Stimulated activated CD4-positive, alpha-beta T cell treated with anti-CD3 and anti-CD28 coated beads, Interleukin-12 subunit alpha, Interleukin-12 subunit beta, amount 100 ng/mL, for 4 hours (primary cell): ENCODE results near the gene ZNF182.
"Not testable (repeated sequence)": the region's sequence is repeated elsewhere in the genome, so short reads cannot be mapped to it uniquely, and the experiment has no call there.

Source experiments
- DNase-seq: peaks from one replicate; pipeline ENCODE4 v3.0.0-alpha.2; 2020

Gene ZNF182

GRCh38 chrX:48003758-48004457 is at the start of gene ZNF182:
ZNF182 (minus strand) TSS chrX:48003989; CDS start chrX:48002609, 1,380 bp downstream.
- DNase-seq = peak; percentile 87

- DNase-seq = no peak
These were observed 43.1 kb upstream of the ZNF182 start for GRCh38 chrX:48046846-48047245.

GRCh38 chrX:48045410-48046311 is 41.9 kb upstream of the ZNF182 start:
- DNase-seq = no peak

GRCh38 chrX:48043056-48043455 is 39.3 kb upstream of the ZNF182 start:
- no peak for DNase-seq

- no peak for DNase-seq
These were observed 32.1 kb upstream of the ZNF182 start for GRCh38 chrX:48035891-48036290.

GRCh38 chrX:48030641-48031173 is 26.9 kb upstream of the ZNF182 start:
- DNase-seq = not testable (repeated sequence)

GRCh38 chrX:48030237-48030636 is 26.4 kb upstream of the ZNF182 start:
- no peak for DNase-seq

GRCh38 chrX:48028091-48028490 is 24.3 kb upstream of the ZNF182 start:
- no peak for DNase-seq

- not testable (repeated sequence) for DNase-seq
These were observed 23.8 kb upstream of the ZNF182 start for GRCh38 chrX:48027545-48027944.

- peak; percentile 16 for DNase-seq
These were observed 21.8 kb upstream of the ZNF182 start for GRCh38 chrX:48025561-48025960.

GRCh38 chrX:48022738-48023137 is 18.9 kb upstream of the ZNF182 start:
- DNase-seq = no peak

GRCh38 chrX:48022100-48022499 is 18.3 kb upstream of the ZNF182 start:
- DNase-seq = no peak

GRCh38 chrX:48021026-48021900 is 17.5 kb upstream of the ZNF182 start:
- DNase-seq = peak; percentile 71

- DNase-seq = peak; percentile 8
These were observed 16.7 kb upstream of the ZNF182 start for GRCh38 chrX:48020472-48020871.

GRCh38 chrX:48019892-48020291 is 16.1 kb upstream of the ZNF182 start:
- DNase-seq = not testable (repeated sequence)

- DNase-seq = not testable (repeated sequence)
These were observed 13.0 kb upstream of the ZNF182 start for GRCh38 chrX:48016583-48017310.

- not testable (repeated sequence) for DNase-seq
These were observed 5.7 kb upstream of the ZNF182 start for GRCh38 chrX:48009445-48009960.

- DNase-seq = not testable (repeated sequence)
These were observed 2.9 kb upstream of the ZNF182 start, which contains the start of gene SPACA5 for GRCh38 chrX:48006688-48007087. SPACA5 (plus strand) TSS chrX:48006988; CDS start chrX:48007803, 815 bp downstream.

- DNase-seq = no peak
These were observed 427 bp downstream of the ZNF182 start for GRCh38 chrX:48003367-48003757.

- DNase-seq = no peak
These were observed 860 bp downstream of the ZNF182 start for GRCh38 chrX:48002929-48003328.

- DNase-seq = no peak
These were observed 1.5 kb downstream of the ZNF182 start for GRCh38 chrX:48002319-48002718.

- DNase-seq = no peak
These were observed 2.5 kb downstream of the ZNF182 start for GRCh38 chrX:48001260-48001659.
